ENCODE results near the gene SH3TC2. TPM values are rescaled to one million over a fixed set of nuclear protein-coding genes. Genes with fewer than 3 reads are reported as not detected.

The SH3TC2 gene
- polyA plus RNA-seq, 1 of the 3 experiments (the other 2 are of a cell fraction) = 1.1 TPM

GRCh38 chr5:149001162-149001561 is 61.7 kb downstream of the SH3TC2 start:
- Histone ChIP-seq H3K4me1 (ENCODE audit: control insufficient read depth in 1 of 2, insufficient read depth in 2 of 2, low read depth in 1 of 2, low read length in 1 of 2) (peaks cover 7 to 12% of the 10 kb centered on the region in 2 experiments; a peak in 3 of 4 replicates), H3K9me2 (no peaks in the 10 kb centered on the region), H3K27ac (ENCODE audit: low read depth in 2 of 2, low read length in 1 of 2) (peak overlapping the region in 1 of 2 experiments; percentile 80; a peak in 2 of 4 replicates), H3K4me2 (0 out of 2 replicates have a peak overlapping the region, but pooled peaks have one; percentile 61), H3K9ac (peak overlapping the region; percentile 44; the same call in 1 of the 2 replicates), H4K20me1 (ENCODE audit: insufficient read depth) (no peaks in the 10 kb centered on the region; the same call in 1 of the 2 replicates), H3K4me3 (ENCODE audit: low read depth in 2 of 2, low read length in 1 of 2) (no peak overlapping the region), H3F3A (replicated peaks; ENCODE audit: insufficient read depth) (peaks cover 12% of the 10 kb centered on the region), H3K27me3 (ENCODE audit: insufficient read depth) (no peaks in the 10 kb centered on the region), H3K79me2 (ENCODE audit: insufficient read depth) (no peaks in the 10 kb centered on the region), H3K9me3 (no peaks in the 10 kb centered on the region), H3K36me3 (replicated peaks in 1 of 2; ENCODE audit: control insufficient read depth in 1 of 2, insufficient read depth in 2 of 2, low read length in 1 of 2) (no peaks in the 10 kb centered on the region), H2AFZ (ENCODE audit: low read depth) (no peak overlapping the region)
- no peak for DNase-seq
- CTCF ChIA-PET = interaction anchor here (1.9 to 3.8 kb wide), 3 partner anchors 34 to 267 kb away, joined by 8 to 25 read pairs (median 16); no protein-coding TSS in a partner anchor
- no peak for TF ChIP-seq FOXM1 (IDR thresholded peaks at IDR 0.05; ENCODE audit: low read depth)
- TF ChIP-seq GABPA (IDR thresholded peaks at IDR 0.05; ENCODE audit: low read depth) = no peak
- TF ChIP-seq, protein P1, sequence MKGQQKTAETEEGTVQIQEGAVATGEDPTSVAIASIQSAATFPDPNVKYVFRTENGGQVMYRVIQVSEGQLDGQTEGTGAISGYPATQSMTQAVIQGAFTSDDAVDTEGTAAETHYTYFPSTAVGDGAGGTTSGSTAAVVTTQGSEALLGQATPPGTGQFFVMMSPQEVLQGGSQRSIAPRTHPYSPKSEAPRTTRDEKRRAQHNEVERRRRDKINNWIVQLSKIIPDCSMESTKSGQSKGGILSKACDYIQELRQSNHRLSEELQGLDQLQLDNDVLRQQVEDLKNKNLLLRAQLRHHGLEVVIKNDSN (IDR thresholded peaks at IDR 0.05; ENCODE audit: borderline replicate concordance, low read depth) = no peak
- no peak for TF ChIP-seq PBX3 (IDR thresholded peaks at IDR 0.05)
- TF ChIP-seq, protein P2, sequence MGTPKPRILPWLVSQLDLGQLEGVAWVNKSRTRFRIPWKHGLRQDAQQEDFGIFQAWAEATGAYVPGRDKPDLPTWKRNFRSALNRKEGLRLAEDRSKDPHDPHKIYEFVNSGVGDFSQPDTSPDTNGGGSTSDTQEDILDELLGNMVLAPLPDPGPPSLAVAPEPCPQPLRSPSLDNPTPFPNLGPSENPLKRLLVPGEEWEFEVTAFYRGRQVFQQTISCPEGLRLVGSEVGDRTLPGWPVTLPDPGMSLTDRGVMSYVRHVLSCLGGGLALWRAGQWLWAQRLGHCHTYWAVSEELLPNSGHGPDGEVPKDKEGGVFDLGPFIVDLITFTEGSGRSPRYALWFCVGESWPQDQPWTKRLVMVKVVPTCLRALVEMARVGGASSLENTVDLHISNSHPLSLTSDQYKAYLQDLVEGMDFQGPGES (IDR thresholded peaks at IDR 0.05; ENCODE audit: low read depth, low read length) = no peak
- TF ChIP-seq TAF1 (IDR thresholded peaks at IDR 0.05; ENCODE audit: borderline replicate concordance, low read depth, low read length) = no peak
- no peak for TF ChIP-seq CTCF (IDR thresholded peaks at IDR 0.05)
- TF ChIP-seq, protein P3, sequence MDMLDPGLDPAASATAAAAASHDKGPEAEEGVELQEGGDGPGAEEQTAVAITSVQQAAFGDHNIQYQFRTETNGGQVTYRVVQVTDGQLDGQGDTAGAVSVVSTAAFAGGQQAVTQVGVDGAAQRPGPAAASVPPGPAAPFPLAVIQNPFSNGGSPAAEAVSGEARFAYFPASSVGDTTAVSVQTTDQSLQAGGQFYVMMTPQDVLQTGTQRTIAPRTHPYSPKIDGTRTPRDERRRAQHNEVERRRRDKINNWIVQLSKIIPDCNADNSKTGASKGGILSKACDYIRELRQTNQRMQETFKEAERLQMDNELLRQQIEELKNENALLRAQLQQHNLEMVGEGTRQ (IDR thresholded peaks at IDR 0.05; ENCODE audit: borderline replicate concordance, low read depth, low read length) = no peak
- POLR2A ChIA-PET = no interaction called here

DNA sequence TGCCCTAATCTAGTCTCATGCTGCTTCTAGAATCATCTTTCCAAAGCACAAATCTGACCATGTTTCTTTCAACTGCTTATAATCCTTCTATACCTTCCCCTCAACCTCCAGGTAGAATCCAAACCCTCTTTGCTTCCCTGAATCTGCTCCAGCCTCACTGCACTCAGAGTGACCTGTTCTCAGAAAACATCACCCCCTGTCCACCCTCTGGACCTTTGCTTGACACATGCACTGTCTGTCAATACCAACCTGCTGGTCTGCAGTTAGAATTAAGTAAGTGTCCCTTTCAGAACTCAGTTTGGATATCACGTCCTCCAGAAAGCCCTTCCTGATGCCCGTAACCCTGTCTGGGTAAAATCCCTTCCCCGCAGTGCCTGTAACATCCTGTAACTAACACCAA is 63.1 kb downstream of the SH3TC2 start:
- peaks cover 12% of the 10 kb centered on the region for H3F3A ChIP-seq (replicated peaks; ENCODE audit: insufficient read depth)
- ChIA-PET POLR2A (no interaction called here), CTCF (interaction anchor here (0.7 to 4.2 kb wide), 11 partner anchors 8 to 269 kb away, joined by 3 to 25 read pairs (median 9); no protein-coding TSS in a partner anchor)
- no peaks in the 10 kb centered on the region for H3K79me2 ChIP-seq (ENCODE audit: insufficient read depth)
- H3K27me3 ChIP-seq (ENCODE audit: insufficient read depth) = no peaks in the 10 kb centered on the region
- no peaks in the 10 kb centered on the region for H3K9me3 ChIP-seq
- H2AFZ ChIP-seq (ENCODE audit: low read depth) = no peak overlapping the region
- H3K4me2 ChIP-seq = no peak overlapping the region
- DNase-seq = no peak
- no peak for TF ChIP-seq GABPA (IDR thresholded peaks at IDR 0.05; ENCODE audit: low read depth)
- TF ChIP-seq FOXJ3 (CRISPR knock-in tag; IDR thresholded peaks at IDR 0.05) = no peak
- TF ChIP-seq CHD2 (IDR thresholded peaks at IDR 0.05; ENCODE audit: low read length, partially characterized antibody) = no peak
- no peak for TF ChIP-seq JUND (IDR thresholded peaks at IDR 0.05)
- TF ChIP-seq SMC3 (IDR thresholded peaks at IDR 0.05; ENCODE audit: low read depth, low read length) = no peak
- TF ChIP-seq, protein P2 (IDR thresholded peaks at IDR 0.05; ENCODE audit: low read depth, low read length) = no peak
- TF ChIP-seq NFIC (IDR thresholded peaks at IDR 0.05; ENCODE audit: borderline replicate concordance) = no peak
- TF ChIP-seq TEAD4 (IDR thresholded peaks at IDR 0.05; ENCODE audit: borderline replicate concordance, insufficient read depth) = no peak
- TF ChIP-seq TCF12 (IDR thresholded peaks at IDR 0.05) = no peak
- no peak for TF ChIP-seq RCOR1 (IDR thresholded peaks at IDR 0.05; ENCODE audit: low read length)
- no peak for TF ChIP-seq NRF1 (IDR thresholded peaks at IDR 0.05; ENCODE audit: low read depth, low read length)
- no peak for TF ChIP-seq EZH2phosphoT487 (IDR thresholded peaks at IDR 0.05; ENCODE audit: borderline replicate concordance, low read depth)
- H4K20me1 ChIP-seq (ENCODE audit: insufficient read depth) = no peaks in the 10 kb centered on the region; the same call in 1 of the 2 replicates
- H3K9ac ChIP-seq = no peak overlapping the region
- no peak overlapping the region for H3K27ac ChIP-seq (ENCODE audit: low read depth in 2 of 2, low read length in 1 of 2)
- no peak overlapping the region for H3K4me3 ChIP-seq (ENCODE audit: low read depth in 2 of 2, low read length in 1 of 2)
- 96% methylated on average over 3 of the region's 3 CpGs for whole genome bisulfite sequencing (ENCODE audit: low lambda C conversion rate)
- H3K36me3 ChIP-seq (replicated peaks in 1 of 2; ENCODE audit: control insufficient read depth in 1 of 2, insufficient read depth in 2 of 2, low read length in 1 of 2) = no peaks in the 10 kb centered on the region
- peaks cover 0 to 12% of the 10 kb centered on the region in 2 experiments; a peak in 3 of 4 replicates for H3K4me1 ChIP-seq (ENCODE audit: control insufficient read depth in 1 of 2, insufficient read depth in 2 of 2, low read depth in 1 of 2, low read length in 1 of 2)
- H3K9me2 ChIP-seq = no peaks in the 10 kb centered on the region

All from SK-N-SH (cell line).